Activated gamma-delta T cell treated with anti-CD3 and anti-CD28 coated beads, Interleukin-2, amount 50 U/mL, for 16 hours (primary cell): ENCODE data around the gene PRDM4.
"Not testable (repeated sequence)": the region's sequence is repeated elsewhere in the genome, so short reads cannot be mapped to it uniquely, and the experiment has no call there.

ENCODE experiments used
- DNase-seq: peaks from one replicate; pipeline ENCODE4 v3.0.0-alpha.2; 2020; ENCODE audit warnings: low read depth

PRDM4 gene

DNA sequence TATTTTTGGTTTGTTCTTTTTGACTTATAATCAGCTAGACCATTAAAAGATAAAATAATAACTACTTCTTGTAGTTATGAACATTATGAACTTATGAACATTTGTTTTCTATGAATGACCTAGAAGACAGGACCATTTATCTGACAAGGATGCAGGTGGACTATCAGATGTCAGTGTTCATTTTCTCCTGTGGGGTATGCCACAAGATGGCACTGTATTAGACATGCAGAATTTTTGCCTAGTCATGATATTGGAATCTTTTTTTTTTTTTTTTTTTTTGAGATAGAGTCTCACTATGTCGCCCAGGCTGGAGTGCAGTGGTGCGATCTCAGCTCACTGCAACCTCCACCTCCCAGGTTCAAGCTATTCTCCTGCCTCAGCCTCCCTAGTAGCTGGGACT, 65.2 kb downstream of the PRDM4 start:
- not testable (repeated sequence) for DNase-seq

GRCh38 chr12:107685360-107686248, 75.3 kb downstream of the PRDM4 start, which contains the start of gene PWP1:
PWP1 (plus strand) TSS chr12:107685799; CDS start chr12:107685900, 101 bp downstream.
- DNase-seq: peak; percentile 93

- DNase-seq: no peak
Measured at GRCh38 chr12:107684990-107685359, 76.0 kb downstream of the PRDM4 start.

DNA sequence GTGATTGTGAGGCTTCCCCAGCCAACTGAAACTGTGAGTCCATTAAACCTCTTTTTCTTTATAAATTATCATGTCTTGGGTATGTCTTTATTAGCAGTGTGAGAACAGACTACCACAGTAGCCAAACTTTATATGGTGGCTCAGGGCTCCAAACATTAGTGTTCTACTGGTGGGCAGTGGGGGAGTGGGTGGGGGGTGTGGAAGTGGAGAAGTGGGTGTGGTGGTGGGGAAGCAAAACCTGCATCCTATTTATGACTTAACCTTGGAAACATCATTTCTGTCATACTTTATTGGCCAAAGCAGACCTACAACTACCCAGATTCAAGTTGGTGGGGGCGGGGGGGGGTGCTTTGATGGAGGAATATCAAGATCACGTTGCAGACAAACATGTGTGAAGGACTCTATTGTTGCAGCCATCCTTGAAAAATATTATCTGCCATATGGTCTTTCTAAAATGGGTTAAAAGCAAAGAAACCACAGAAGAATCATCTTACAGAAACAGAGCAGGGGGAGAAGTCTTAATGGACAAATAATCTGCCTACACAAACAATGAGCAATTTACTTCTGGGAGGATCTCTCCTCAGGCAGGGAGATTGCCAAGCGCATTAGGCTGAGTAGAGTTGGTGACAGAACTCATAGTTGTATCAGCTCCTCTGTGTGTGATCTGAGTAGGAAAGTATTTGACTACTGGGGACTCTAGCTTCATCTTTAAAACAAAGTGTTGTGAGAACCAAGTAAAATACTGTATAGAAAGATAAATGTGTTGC, 76.7 kb downstream of the PRDM4 start:
- DNase-seq: no peak
